HepG2 (cell line): ENCODE data around the gene KIAA0825. TPM values are rescaled to one million over a fixed set of nuclear protein-coding genes. Genes with fewer than 3 reads are reported as not detected.

Experiments used
- DMAP1 ChIP-seq: IDR thresholded peaks from 2 replicates; pipeline ENCODE4 v1.6.1; 2016
- DMTF1 ChIP-seq: sonication (generic); formaldehyde crosslinking; IDR thresholded peaks from 2 replicates; pipeline ENCODE4 v1.4.0; 2020; ENCODE audit warnings: mild to moderate bottlenecking, missing genetic modification reagents
- IRF1 ChIP-seq: sonication (generic); formaldehyde crosslinking; IDR thresholded peaks from 2 replicates; pipeline ENCODE4 v1.4.0; 2020; ENCODE audit warnings: low read depth, mild to moderate bottlenecking, missing genetic modification reagents
- KDM3A ChIP-seq: IDR thresholded peaks from 2 replicates; pipeline ENCODE4 v1.6.1; 2018; ENCODE audit warnings: low read depth, missing compliant biosample characterization
- PHB2 ChIP-seq: fragments of 450-650 bp; IDR thresholded peaks from 2 replicates; pipeline ENCODE4 v1.6.1; 2018; ENCODE audit not compliant: partially characterized antibody
- POLR2A ChIP-seq, 2 experiments: IDR thresholded peaks; 2 replicates each; pipeline ENCODE4 v1.6.1; 2011; ENCODE audit warnings: low read depth in 2 of 2, low read length in 2 of 2, mild to moderate bottlenecking in 1 of 2, moderate library complexity in 1 of 2; ENCODE audit not compliant: insufficient read depth in 1 of 2
- POLR2G ChIP-seq: fragments of 200-400 bp; formaldehyde crosslinking; IDR thresholded peaks from 2 replicates; pipeline ENCODE4 v1.6.1; 2018; ENCODE audit warnings: mild to moderate bottlenecking, low read depth, low read length, moderate library complexity
- TAF1 ChIP-seq: sonication (generic); formaldehyde crosslinking; IDR thresholded peaks from 2 replicates; pipeline ENCODE4 v1.4.0; 2020; ENCODE audit warnings: missing genetic modification reagents
- TCF12 ChIP-seq, 2 experiments: fragments of 450-650 bp in 1 of 2; sonication (generic) in 1 of 2; formaldehyde crosslinking in 1 of 2; IDR thresholded peaks; 2 replicates each; pipeline versions ENCODE4 v1.6.1 to v1.8.0; 2017 to 2022; ENCODE audit warnings: antibody characterized with exemption in 1 of 2, mild to moderate bottlenecking in 1 of 2, missing genetic modification reagents in 1 of 2, moderate library complexity in 1 of 2
- TGIF2 ChIP-seq: IDR thresholded peaks from 2 replicates; pipeline ENCODE4 v1.6.1; 2016; ENCODE audit warnings: control low read depth, missing compliant biosample characterization
- TIGD3 ChIP-seq: sonication (generic); formaldehyde crosslinking; IDR thresholded peaks from 2 replicates; pipeline ENCODE4 v1.5.1; 2020; ENCODE audit warnings: mild to moderate bottlenecking, missing genetic modification reagents, borderline replicate concordance
- ZBTB26 ChIP-seq: IDR thresholded peaks from 2 replicates; pipeline ENCODE4 v1.6.1; 2016; ENCODE audit warnings: missing compliant biosample characterization, missing genetic modification reagents, borderline replicate concordance
- ZBTB43 ChIP-seq: sonication (generic); formaldehyde crosslinking; conservative IDR thresholded peaks from 2 replicates; pipeline ENCODE4 v1.4.0; 2020; ENCODE audit warnings: missing genetic modification reagents
- ZNF20 ChIP-seq: sonication (generic); formaldehyde crosslinking; IDR thresholded peaks from 2 replicates; pipeline ENCODE4 v1.4.0; 2020; ENCODE audit warnings: mild to moderate bottlenecking, moderate library complexity, missing genetic modification reagents
- ZNF263 ChIP-seq: sonication (generic); formaldehyde crosslinking; IDR thresholded peaks from 2 replicates; pipeline ENCODE4 v1.4.0; 2020; ENCODE audit warnings: missing genetic modification reagents
- ZNF383 ChIP-seq: sonication (generic); formaldehyde crosslinking; IDR thresholded peaks from 2 replicates; pipeline ENCODE4 v1.4.0; 2020; ENCODE audit warnings: missing genetic modification reagents, mild to moderate bottlenecking, borderline replicate concordance
- ZNF564 ChIP-seq: sonication (generic); formaldehyde crosslinking; IDR thresholded peaks from 2 replicates; pipeline ENCODE4 v1.8.1; 2023; ENCODE audit warnings: mild to moderate bottlenecking, missing genetic modification reagents
- ZNF607 ChIP-seq: sonication (generic); formaldehyde crosslinking; IDR thresholded peaks from 2 replicates; pipeline ENCODE4 v1.5.1; 2020; ENCODE audit warnings: missing genetic modification reagents, mild to moderate bottlenecking, borderline replicate concordance
- ZNF615 ChIP-seq: sonication (generic); formaldehyde crosslinking; IDR thresholded peaks from 2 replicates; pipeline ENCODE4 v1.5.0; 2020; ENCODE audit warnings: mild to moderate bottlenecking, missing genetic modification reagents, borderline replicate concordance
- ZNF644 ChIP-seq: IDR thresholded peaks from 2 replicates; pipeline ENCODE4 v1.6.1; 2016; ENCODE audit warnings: low read depth
- ZNF761 ChIP-seq: sonication (generic); formaldehyde crosslinking; conservative IDR thresholded peaks from 2 replicates; pipeline ENCODE4 v1.4.0; 2020; ENCODE audit warnings: mild to moderate bottlenecking, missing genetic modification reagents
- ZNF790 ChIP-seq: sonication (generic); formaldehyde crosslinking; IDR thresholded peaks from 2 replicates; pipeline ENCODE4 v1.8.0; 2022; ENCODE audit warnings: missing genetic modification reagents, mild to moderate bottlenecking, borderline replicate concordance
- ZSCAN31 ChIP-seq: sonication (generic); formaldehyde crosslinking; IDR thresholded peaks from 2 replicates; pipeline ENCODE4 v1.5.0; 2020; ENCODE audit warnings: low read depth, mild to moderate bottlenecking, missing genetic modification reagents
- polyA plus RNA-seq, 8 experiments: library from polyadenylated mRNA; depleted of rRNA in 3 of 8; stranded (reverse) in 7 of 8; unstranded in 1 of 8; fragments of >200 nt; fragmentation: Illumina TruSeq in 4 of 8; extraction: Trizol in 4 of 8; gene quantifications; 2 replicates each; pipeline versions ENCODE4 v1.2.1 to v1.2.3, GENCODE V29; 2011 to 2016; ENCODE audit warnings: low read depth in 4 of 8, missing spikeins in 1 of 8, mixed read lengths in 1 of 8; ENCODE audit not compliant: insufficient read depth in 1 of 8
- total RNA-seq, 5 experiments: library from RNA; depleted of rRNA; stranded (reverse); fragments of >200 nt; fragmentation: Illumina TruSeq; extraction: Trizol; gene quantifications; 2 replicates each; pipeline ENCODE4 v1.2.3, GENCODE V29; 2016; ENCODE audit warnings: low read depth in 1 of 5

Gene KIAA0825
- total and polyA plus RNA-seq, 2 of the 13 experiments (the other 11 are each of a cell fraction or from before 2014, with no cell fraction given), result 0.05 to 0.51 TPM

GRCh38 chr5:94111209-94112004 is 507.0 kb downstream of the KIAA0825 start (continued):
- peak; percentile 69 for TF ChIP-seq KDM3A (CRISPR knock-in tag)
- TF ChIP-seq ZSCAN31 (CRISPR knock-in tag), result no peak
- TF ChIP-seq ZNF644 (CRISPR knock-in tag), result peak; percentile 39
- TF ChIP-seq ZNF263 (CRISPR knock-in tag), result peak; percentile 52; the same call in 1 of the 2 replicates
- TF ChIP-seq ZNF607, result peak; percentile 87
- TF ChIP-seq ZNF761 (CRISPR knock-in tag), result peak; percentile 62; the same call in 1 of the 2 replicates
- peak; percentile 69; the same call in 1 of the 2 replicates for TF ChIP-seq TGIF2 (CRISPR knock-in tag)
- TF ChIP-seq TCF12 (IDR thresholded peaks at IDR 0.05), result no peak
- TF ChIP-seq TCF12 (CRISPR knock-in tag; IDR thresholded peaks at IDR 0.05), result 0 out of 2 replicates have a peak, but pooled peaks have one; percentile 48
- 0 out of 2 replicates have a peak, but pooled peaks have one; percentile 40 for TF ChIP-seq ZNF790 (CRISPR knock-in tag)
- TF ChIP-seq POLR2A (IDR thresholded peaks at IDR 0.05; ENCODE audit: insufficient read depth in 1 of 2, low read depth in 2 of 2, low read length in 2 of 2), result peak; percentile 72 to 83
- TF ChIP-seq POLR2G, result peak; percentile 91
- no peak for TF ChIP-seq ZNF564 (CRISPR knock-in tag)
- no peak; the same call in 1 of the 2 replicates for TF ChIP-seq ZBTB26 (CRISPR knock-in tag)
- TF ChIP-seq DMAP1 (CRISPR knock-in tag), result peak; percentile 85
- TF ChIP-seq ZNF20 (CRISPR knock-in tag), result no peak
- no peak for TF ChIP-seq IRF1
- TF ChIP-seq PHB2, result no peak
- no peak for TF ChIP-seq ZNF383 (CRISPR knock-in tag)
- peak; percentile 82 for TF ChIP-seq TAF1 (CRISPR knock-in tag)
- TF ChIP-seq DMTF1, result no peak
- TF ChIP-seq ZBTB43 (CRISPR knock-in tag), result peak; percentile 32; the same call in 1 of the 2 replicates
- TF ChIP-seq TIGD3 (CRISPR knock-in tag), result no peak
- TF ChIP-seq ZNF615 (CRISPR knock-in tag), result no peak; the same call in 1 of the 2 replicates
